GM19035 (cell line): ENCODE data around the gene RASSF5.

Experiments
- ATAC-seq: cut with Tn5 transposase; IDR thresholded peaks from one replicate; pipeline ENCODE4 v1.9.1; 2021; ENCODE audit not compliant: unreplicated experiment

Gene RASSF5

GRCh38 chr1:206583707-206584648 lies 76.6 kb downstream of the RASSF5 start:
- no peak for ATAC-seq

GRCh38 chr1:206584683-206585082 lies 77.4 kb downstream of the RASSF5 start:
- ATAC-seq = no peak

GRCh38 chr1:206586501-206587445 lies 79.4 kb downstream of the RASSF5 start:
- ATAC-seq = no peak

DNA sequence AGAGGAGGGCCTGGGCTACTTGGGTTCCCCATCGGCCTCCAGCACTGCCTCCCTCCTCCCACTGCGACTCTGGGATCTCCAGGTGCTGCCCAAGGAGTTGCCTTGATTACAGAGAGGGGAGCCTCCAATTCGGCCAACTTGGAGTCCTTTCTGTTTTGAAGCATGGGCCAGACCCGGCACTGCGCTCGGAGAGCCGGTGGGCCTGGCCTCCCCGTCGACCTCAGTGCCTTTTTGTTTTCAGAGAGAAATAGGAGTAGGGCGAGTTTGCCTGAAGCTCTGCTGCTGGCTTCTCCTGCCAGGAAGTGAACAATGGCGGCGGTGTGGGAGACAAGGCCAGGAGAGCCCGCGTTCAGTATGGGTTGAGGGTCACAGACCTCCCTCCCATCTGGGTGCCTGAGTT lies 80.6 kb downstream of the RASSF5 start:
- no peak for ATAC-seq

GRCh38 chr1:206588492-206588891 lies 81.2 kb downstream of the RASSF5 start:
- ATAC-seq = no peak

DNA sequence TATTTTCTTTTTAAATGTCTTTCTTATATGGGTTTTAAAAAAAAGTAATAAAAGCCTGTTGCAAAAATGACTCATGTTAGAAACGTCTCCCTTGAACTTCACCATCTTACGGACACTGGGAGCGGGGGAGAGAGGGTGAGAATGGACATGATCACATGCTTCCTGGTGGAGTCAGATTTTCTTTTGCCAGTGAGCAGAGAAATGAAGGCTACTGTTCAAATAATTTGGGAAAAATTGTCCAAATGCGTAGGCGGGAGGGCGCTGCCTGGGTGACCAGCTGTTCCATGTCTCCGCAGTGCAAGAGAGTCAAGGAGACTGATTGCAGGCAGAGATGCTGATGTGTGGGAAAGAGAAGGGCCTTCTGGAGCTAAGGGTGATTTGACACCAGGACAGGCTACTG lies 81.9 kb downstream of the RASSF5 start:
- no peak for ATAC-seq

GRCh38 chr1:206590025-206590758 lies 82.9 kb downstream of the RASSF5 start:
- peak; percentile 60 for ATAC-seq

- no peak for ATAC-seq
These were observed 83.9 kb downstream of the RASSF5 start for GRCh38 chr1:206591226-206591625.

GRCh38 chr1:206591696-206592095 lies 84.4 kb downstream of the RASSF5 start:
- no peak for ATAC-seq

GRCh38 chr1:206593351-206593925 lies 86.1 kb downstream of the RASSF5 start:
- ATAC-seq = no peak

GRCh38 chr1:206595581-206596318 lies 88.4 kb downstream of the RASSF5 start:
- no peak for ATAC-seq

- ATAC-seq = no peak
These were observed 89.0 kb downstream of the RASSF5 start for GRCh38 chr1:206596319-206596666.

DNA sequence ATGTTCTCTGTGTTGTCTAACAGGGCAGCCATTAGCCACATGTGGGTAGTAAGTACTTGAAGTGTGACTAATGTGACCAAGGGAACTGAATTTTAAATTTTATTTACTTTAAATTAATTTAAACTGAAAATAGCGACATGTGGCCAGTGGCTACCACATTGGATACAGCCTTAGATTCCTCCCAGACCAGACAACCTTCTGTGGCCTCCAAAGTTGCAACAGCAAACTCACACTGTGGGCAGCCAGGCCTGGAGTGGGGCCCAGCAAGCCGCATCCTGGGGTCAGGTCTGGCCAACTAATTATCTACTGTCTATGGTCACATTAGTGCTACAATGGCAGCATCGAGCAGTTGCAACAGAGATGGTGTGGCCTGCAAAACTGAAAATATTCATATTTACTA lies 93.2 kb downstream of the RASSF5 start:
- no peak for ATAC-seq

DNA sequence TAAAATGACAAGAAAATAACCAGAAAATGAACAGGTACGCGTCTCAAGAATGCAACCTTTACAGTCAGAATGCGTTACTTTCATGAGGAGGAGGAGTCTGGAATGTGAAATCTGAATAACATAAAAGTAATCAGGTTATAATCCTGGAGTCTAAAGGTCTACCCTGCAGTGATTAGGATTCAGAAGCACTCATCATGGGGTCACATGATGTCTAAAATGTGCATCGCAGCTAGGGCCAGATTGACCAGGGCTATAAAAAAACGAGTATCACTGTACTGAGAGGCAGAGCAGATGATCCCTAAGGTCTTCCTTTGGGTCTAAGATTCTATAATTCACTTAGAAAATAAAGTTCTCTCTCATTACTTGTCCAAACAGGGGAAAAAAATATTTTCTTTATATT lies 97.5 kb downstream of the RASSF5 start:
- ATAC-seq = no peak

DNA sequence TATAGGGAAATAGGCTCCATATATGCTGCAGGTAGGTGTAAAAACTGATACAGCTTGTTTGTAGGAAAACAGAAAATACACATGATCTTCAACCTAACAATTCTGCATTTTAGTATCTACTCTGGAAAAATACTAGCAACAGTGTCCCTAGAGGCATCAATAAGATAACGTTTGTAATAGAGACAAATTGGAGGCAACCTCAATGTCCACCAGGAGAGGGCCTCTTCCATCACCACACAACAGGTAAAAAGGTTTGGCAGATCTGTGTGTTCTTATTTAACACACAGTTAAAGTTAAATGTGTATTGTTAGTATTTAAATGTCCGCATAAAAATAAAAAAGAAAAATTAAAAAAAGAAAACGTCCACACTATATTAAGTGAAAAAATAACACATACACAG lies 99.5 kb downstream of the RASSF5 start:
- ATAC-seq = no peak

- no peak for ATAC-seq
These were observed 100.9 kb downstream of the RASSF5 start for GRCh38 chr1:206608108-206608698.

DNA sequence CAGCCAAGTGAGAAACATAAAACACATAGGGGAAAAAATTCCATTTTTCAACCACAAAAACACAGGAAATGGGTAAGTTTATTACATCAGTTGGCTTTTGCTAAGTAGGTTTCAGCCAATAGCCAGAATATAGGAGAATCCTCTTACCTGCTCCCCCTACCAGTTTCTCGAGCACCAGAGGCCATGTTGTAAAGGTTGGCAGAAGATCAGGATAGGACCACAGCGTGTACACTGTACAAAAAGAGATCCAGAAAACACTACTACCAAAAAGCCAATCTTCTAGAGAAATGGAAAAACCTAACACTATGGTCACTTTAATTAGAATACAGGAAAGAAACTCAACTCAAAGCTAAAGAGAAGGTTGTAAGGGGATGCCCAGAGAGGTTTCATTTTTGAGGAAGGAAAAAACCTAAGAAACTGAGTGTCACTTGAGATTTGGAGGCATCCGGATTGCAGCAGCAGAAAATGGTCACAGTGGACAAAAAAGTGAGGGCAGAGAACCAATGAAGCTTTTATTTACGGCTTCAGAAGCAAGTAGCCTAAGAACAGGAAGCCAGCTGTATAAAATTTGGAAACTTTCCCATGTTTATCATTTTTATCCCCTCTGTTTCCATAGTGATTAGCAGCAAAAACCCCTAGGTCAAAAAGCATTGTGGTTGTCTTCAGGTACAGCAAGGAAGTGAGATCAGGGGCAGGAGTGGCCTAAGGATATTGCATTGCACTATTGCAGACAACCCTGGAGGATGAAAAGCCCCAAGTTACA lies 102.1 kb downstream of the RASSF5 start:
- ATAC-seq = no peak

GRCh38 chr1:206612129-206612876 lies 105.0 kb downstream of the RASSF5 start, which contains the start of gene EIF2D:
EIF2D (minus strand) TSS chr1:206612465; CDS start chr1:206612342, 123 bp downstream.
- ATAC-seq = peak; percentile 85
